Spleen (tissue), 7 donors: Measurements from ENCODE around the gene RFTN1.

Experiments used
- CTCF ChIP-seq, 11 experiments: fragments of 200-600 bp in 7 of 11; fragments of 450-650 bp in 4 of 11; sonication (generic) in 4 of 11; IDR thresholded peaks in 8 of 11; conservative IDR thresholded peaks in 3 of 11; 1 replicate in 7 of 11; 2 replicates in 4 of 11; pipeline versions ENCODE4 v1.4.0 to v1.8.0; 2016 to 2021; ENCODE audit warnings: antibody characterized with exemption in 11 of 11, inconsistent platforms in 4 of 11, mild to moderate bottlenecking in 1 of 11
- POLR2A ChIP-seq, 3 donors: fragments of 450-650 bp; IDR thresholded peaks; one replicate each; pipeline ENCODE4 v1.5.1; 2017; ENCODE audit warnings: antibody characterized with exemption in 3 of 3, mild to moderate bottlenecking in 1 of 3
- POLR2AphosphoS5 ChIP-seq, 3 donors: sonication (generic); formaldehyde crosslinking; IDR thresholded peaks; one replicate each; pipeline ENCODE4 v1.5.1; 2017; ENCODE audit warnings: antibody characterized with exemption in 3 of 3
- donor health status: DM: no; HTN: no; CAD: no; lungs with moderate emphysema.
- donor health status: DM: no; HTN: no; CAD: no.
- donor health status: DM: no; HTN: no; CAD: no.

- no peak for TF ChIP-seq CTCF (IDR thresholded peaks at IDR 0.05 in 8 of 11, conservative IDR thresholded peaks at IDR 0.05 in 3 of 11)
- TF ChIP-seq POLR2AphosphoS5 (IDR thresholded peaks at IDR 0.05): no peak
- no peak for TF ChIP-seq POLR2A (IDR thresholded peaks at IDR 0.05)
These were observed 56.6 kb downstream of the RFTN1 start for GRCh38 chr3:16456784-16457415.
